ENCODE results near the gene GALNT17.
A peak's percentile ranks its signal among the peaks of the same experiment; 100 is the strongest.

DNA sequence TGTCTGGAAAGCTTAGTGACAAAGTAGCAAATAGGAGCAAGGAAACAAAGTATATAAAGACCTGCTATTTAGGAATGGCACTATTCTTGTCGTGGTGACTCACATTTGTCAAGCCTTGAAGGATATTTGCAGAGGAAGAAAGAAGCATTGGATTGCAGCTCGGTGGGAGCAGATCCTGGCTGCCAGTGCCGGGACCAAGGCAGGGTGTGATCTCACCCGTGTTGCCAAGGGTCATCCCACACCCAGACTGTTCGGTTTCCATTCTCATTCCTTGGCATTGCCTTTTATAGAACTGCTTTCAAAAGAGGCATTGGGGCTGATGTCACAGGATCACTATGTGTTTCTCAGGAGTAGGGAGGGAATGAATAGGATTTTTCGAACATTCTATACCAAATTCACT is 176.2 kb downstream of the GALNT17 start:
- TF ChIP-seq, protein P1, sequence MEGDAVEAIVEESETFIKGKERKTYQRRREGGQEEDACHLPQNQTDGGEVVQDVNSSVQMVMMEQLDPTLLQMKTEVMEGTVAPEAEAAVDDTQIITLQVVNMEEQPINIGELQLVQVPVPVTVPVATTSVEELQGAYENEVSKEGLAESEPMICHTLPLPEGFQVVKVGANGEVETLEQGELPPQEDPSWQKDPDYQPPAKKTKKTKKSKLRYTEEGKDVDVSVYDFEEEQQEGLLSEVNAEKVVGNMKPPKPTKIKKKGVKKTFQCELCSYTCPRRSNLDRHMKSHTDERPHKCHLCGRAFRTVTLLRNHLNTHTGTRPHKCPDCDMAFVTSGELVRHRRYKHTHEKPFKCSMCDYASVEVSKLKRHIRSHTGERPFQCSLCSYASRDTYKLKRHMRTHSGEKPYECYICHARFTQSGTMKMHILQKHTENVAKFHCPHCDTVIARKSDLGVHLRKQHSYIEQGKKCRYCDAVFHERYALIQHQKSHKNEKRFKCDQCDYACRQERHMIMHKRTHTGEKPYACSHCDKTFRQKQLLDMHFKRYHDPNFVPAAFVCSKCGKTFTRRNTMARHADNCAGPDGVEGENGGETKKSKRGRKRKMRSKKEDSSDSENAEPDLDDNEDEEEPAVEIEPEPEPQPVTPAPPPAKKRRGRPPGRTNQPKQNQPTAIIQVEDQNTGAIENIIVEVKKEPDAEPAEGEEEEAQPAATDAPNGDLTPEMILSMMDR (IDR thresholded peaks at IDR 0.05) = no peak
- no peak for TF ChIP-seq POLR2A (IDR thresholded peaks at IDR 0.05)
- TF ChIP-seq EP300 (IDR thresholded peaks at IDR 0.05) = peak in 1 of 2 donors; percentile 87
